ENCODE data around the gene OR2A1. TPM values are rescaled to one million over a fixed set of nuclear protein-coding genes. Genes with fewer than 3 reads are reported as not detected.
A peak's percentile ranks its signal among the peaks of the same experiment; 100 is the strongest.
"Not testable (repeated sequence)": the region's sequence is repeated elsewhere in the genome, so short reads cannot be mapped to it uniquely, and the experiment has no call there.

Gene OR2A1
- 0.94 TPM for polyA plus RNA-seq
- long read RNA-seq, donor 1, result 0 reads
- long read RNA-seq, donor 2, result 0 reads
- long read RNA-seq, donor 3, result 0 reads
- long read RNA-seq, donor 4, result 0 reads
- long read RNA-seq, donor 5, result 0 reads
- long read RNA-seq, donor 6, result 0 reads
- long read RNA-seq, donor 7, result 0 reads
- long read RNA-seq, donor 8, result 0 reads
- long read RNA-seq, donor 9, partial matches to known transcripts, result 0 of 1 reads
- long read RNA-seq, donor 9, other reads (novel, unspliced or antisense), result 0 of 1 reads
- long read RNA-seq, donor 10, result 0 reads
- long read RNA-seq, donor 11, result 0 reads

- not testable (repeated sequence) for H3K36me3 ChIP-seq (ENCODE audit: control insufficient read depth, insufficient read depth, low read length); DNase-seq; H3K9me3 ChIP-seq (ENCODE audit: control insufficient read depth, low read depth, low read length); H3K4me1 ChIP-seq (ENCODE audit: control insufficient read depth, insufficient read depth, low read length); H3K27me3 ChIP-seq (ENCODE audit: control insufficient read depth, insufficient read depth, low read length); H3K4me3 ChIP-seq (ENCODE audit: low read length); H3K27ac ChIP-seq (ENCODE audit: low read length)
- WGBS (ENCODE audit: insufficient coverage, low lambda C conversion rate), result no CpG with 5 or more reads among the region's 2 CpGs
Observed at GRCh38 chr7:144311872-144312469, at the start of gene OR2A1. OR2A1 (plus strand) TSS chr7:144312419; CDS start chr7:144318125, 5,706 bp downstream.

- DNase-seq; H3K4me3 ChIP-seq (ENCODE audit: low read length); H3K36me3 ChIP-seq (ENCODE audit: control insufficient read depth, insufficient read depth, low read length); H3K27ac ChIP-seq (ENCODE audit: low read length); H3K4me1 ChIP-seq (ENCODE audit: control insufficient read depth, insufficient read depth, low read length); H3K9me3 ChIP-seq (ENCODE audit: control insufficient read depth, low read depth, low read length); H3K27me3 ChIP-seq (ENCODE audit: control insufficient read depth, insufficient read depth, low read length): not testable (repeated sequence)
- WGBS (ENCODE audit: insufficient coverage, low lambda C conversion rate), result no CpG with 5 or more reads among the region's 7 CpGs
Observed at GRCh38 chr7:144264692-144265091, 47.5 kb upstream of the OR2A1 start, which contains the start of gene OR2A7. OR2A7 (minus strand) TSS chr7:144264792; CDS start chr7:144259628, 5,164 bp downstream.

- H3K36me3 ChIP-seq (ENCODE audit: control insufficient read depth, insufficient read depth, low read length); H3K4me1 ChIP-seq (ENCODE audit: control insufficient read depth, insufficient read depth, low read length); H3K27ac ChIP-seq (ENCODE audit: low read length); DNase-seq; H3K4me3 ChIP-seq (ENCODE audit: low read length); H3K9me3 ChIP-seq (ENCODE audit: control insufficient read depth, low read depth, low read length); H3K27me3 ChIP-seq (ENCODE audit: control insufficient read depth, insufficient read depth, low read length): not testable (repeated sequence)
- WGBS (ENCODE audit: insufficient coverage, low lambda C conversion rate), result no CpG with 5 or more reads among the region's 19 CpGs
Observed at GRCh38 chr7:144269188-144269587, 43.0 kb upstream of the OR2A1 start, which contains the start of gene CTAGE8. CTAGE8 (minus strand) TSS chr7:144269288; CDS start chr7:144269250, 38 bp downstream.

- no CpG with 5 or more reads among the region's 6 CpGs for whole genome bisulfite sequencing (ENCODE audit: insufficient coverage, low lambda C conversion rate)
- not testable (repeated sequence) for H3K27me3 ChIP-seq (ENCODE audit: control insufficient read depth, insufficient read depth, low read length); H3K9me3 ChIP-seq (ENCODE audit: control insufficient read depth, low read depth, low read length); DNase-seq; H3K4me3 ChIP-seq (ENCODE audit: low read length); H3K4me1 ChIP-seq (ENCODE audit: control insufficient read depth, insufficient read depth, low read length); H3K36me3 ChIP-seq (ENCODE audit: control insufficient read depth, insufficient read depth, low read length); H3K27ac ChIP-seq (ENCODE audit: low read length)
Observed at GRCh38 chr7:144275281-144275680, 36.9 kb upstream of the OR2A1 start.

- H3K4me1 ChIP-seq (ENCODE audit: control insufficient read depth, insufficient read depth, low read length); H3K9me3 ChIP-seq (ENCODE audit: control insufficient read depth, low read depth, low read length); H3K27me3 ChIP-seq (ENCODE audit: control insufficient read depth, insufficient read depth, low read length); H3K36me3 ChIP-seq (ENCODE audit: control insufficient read depth, insufficient read depth, low read length); H3K27ac ChIP-seq (ENCODE audit: low read length); H3K4me3 ChIP-seq (ENCODE audit: low read length); DNase-seq: not testable (repeated sequence)
- WGBS (ENCODE audit: insufficient coverage, low lambda C conversion rate), result 100% methylated on average over 1 of the region's 6 CpGs
Observed at GRCh38 chr7:144280010-144280409, 32.2 kb upstream of the OR2A1 start.

- no CpG with 5 or more reads among the region's 8 CpGs for WGBS (ENCODE audit: insufficient coverage, low lambda C conversion rate)
- DNase-seq; H3K4me1 ChIP-seq (ENCODE audit: control insufficient read depth, insufficient read depth, low read length): not testable (repeated sequence)
Observed at GRCh38 chr7:144281981-144282380, 30.2 kb upstream of the OR2A1 start.

GRCh38 chr7:144282490-144282889 is 29.7 kb upstream of the OR2A1 start:
- not testable (repeated sequence) for H3K4me3 ChIP-seq (ENCODE audit: low read length); H3K4me1 ChIP-seq (ENCODE audit: control insufficient read depth, insufficient read depth, low read length); H3K9me3 ChIP-seq (ENCODE audit: control insufficient read depth, low read depth, low read length); DNase-seq; H3K27ac ChIP-seq (ENCODE audit: low read length); H3K36me3 ChIP-seq (ENCODE audit: control insufficient read depth, insufficient read depth, low read length); H3K27me3 ChIP-seq (ENCODE audit: control insufficient read depth, insufficient read depth, low read length)
- WGBS (ENCODE audit: insufficient coverage, low lambda C conversion rate), result no CpG with 5 or more reads among the region's 4 CpGs

More at GRCh38 chr7:144281981-144282380, 30.2 kb upstream of the OR2A1 start:
- not testable (repeated sequence) for H3K9me3 ChIP-seq (ENCODE audit: control insufficient read depth, low read depth, low read length); H3K27me3 ChIP-seq (ENCODE audit: control insufficient read depth, insufficient read depth, low read length); H3K36me3 ChIP-seq (ENCODE audit: control insufficient read depth, insufficient read depth, low read length); H3K27ac ChIP-seq (ENCODE audit: low read length); H3K4me3 ChIP-seq (ENCODE audit: low read length)

- not testable (repeated sequence) for DNase-seq; H3K36me3 ChIP-seq (ENCODE audit: control insufficient read depth, insufficient read depth, low read length)
- WGBS (ENCODE audit: insufficient coverage, low lambda C conversion rate), result no CpG with 5 or more reads among the region's 6 CpGs
Observed at GRCh38 chr7:144283716-144284115, 28.5 kb upstream of the OR2A1 start.

GRCh38 chr7:144287171-144287784 is 24.9 kb upstream of the OR2A1 start:
- H3K27ac ChIP-seq (ENCODE audit: low read length), result not testable (repeated sequence)

More at GRCh38 chr7:144283716-144284115, 28.5 kb upstream of the OR2A1 start:
- H3K4me1 ChIP-seq (ENCODE audit: control insufficient read depth, insufficient read depth, low read length); H3K4me3 ChIP-seq (ENCODE audit: low read length); H3K27me3 ChIP-seq (ENCODE audit: control insufficient read depth, insufficient read depth, low read length); H3K9me3 ChIP-seq (ENCODE audit: control insufficient read depth, low read depth, low read length); H3K27ac ChIP-seq (ENCODE audit: low read length): not testable (repeated sequence)

GRCh38 chr7:144291607-144292006 is 20.6 kb upstream of the OR2A1 start:
- WGBS (ENCODE audit: insufficient coverage, low lambda C conversion rate), result no CpG with 5 or more reads among the region's 4 CpGs
- not testable (repeated sequence) for H3K4me3 ChIP-seq (ENCODE audit: low read length); H3K4me1 ChIP-seq (ENCODE audit: control insufficient read depth, insufficient read depth, low read length); H3K27me3 ChIP-seq (ENCODE audit: control insufficient read depth, insufficient read depth, low read length); H3K27ac ChIP-seq (ENCODE audit: low read length); H3K9me3 ChIP-seq (ENCODE audit: control insufficient read depth, low read depth, low read length); H3K36me3 ChIP-seq (ENCODE audit: control insufficient read depth, insufficient read depth, low read length)
- peak in 1 of 2 donors; percentile 1 for DNase-seq

More at GRCh38 chr7:144287171-144287784, 24.9 kb upstream of the OR2A1 start:
- not testable (repeated sequence) for H3K36me3 ChIP-seq (ENCODE audit: control insufficient read depth, insufficient read depth, low read length); H3K27me3 ChIP-seq (ENCODE audit: control insufficient read depth, insufficient read depth, low read length); H3K4me1 ChIP-seq (ENCODE audit: control insufficient read depth, insufficient read depth, low read length); H3K4me3 ChIP-seq (ENCODE audit: low read length); H3K9me3 ChIP-seq (ENCODE audit: control insufficient read depth, low read depth, low read length); DNase-seq
- no CpG with 5 or more reads among the region's 3 CpGs for WGBS (ENCODE audit: insufficient coverage, low lambda C conversion rate)
